Right lobe of liver (tissue), 6 donors: ENCODE data around the gene MYCBP2. TPM values are rescaled to one million over a fixed set of nuclear protein-coding genes. Genes with fewer than 3 reads are reported as not detected.

Experiments
- ATAC-seq, 4 donors: fragments of 200-7000 bp; cut with Tn5 transposase; one replicate each; pipeline ENCODE4 v1.9.1; 2020; ENCODE audit warnings: mild to moderate bottlenecking in 4 of 4, moderate library complexity in 4 of 4
- DNase-seq, 3 donors: peaks; one replicate each; pipeline ENCODE4 v3.0.0-alpha.2; 2020
- H3K27ac ChIP-seq, 3 donors: fragments of 200-600 bp; one replicate each; pipeline ENCODE4 v1.8.0; 2022
- H3K27me3 ChIP-seq, 2 donors: fragments of 200-600 bp; one replicate each; pipeline ENCODE4 v1.8.0; 2022
- H3K36me3 ChIP-seq, 4 donors: fragments of 200-600 bp; sonication (generic) in 1 of 4; one replicate each; pipeline versions ENCODE4 v1.5.1 to v1.8.0; 2017 to 2022; ENCODE audit warnings: control low read depth in 1 of 4
- H3K4me1 ChIP-seq, 4 donors: fragments of 200-600 bp; sonication (generic) in 1 of 4; one replicate each; pipeline versions ENCODE4 v1.5.1 to v1.8.0; 2017 to 2022; ENCODE audit warnings: control low read depth in 1 of 4
- H3K4me3 ChIP-seq, 3 donors: fragments of 200-600 bp; one replicate each; pipeline ENCODE4 v1.8.0; 2022
- H3K9me3 ChIP-seq, 4 donors: fragments of 200-600 bp; sonication (generic) in 1 of 4; one replicate each; pipeline versions ENCODE4 v1.5.1 to v1.8.0; 2017 to 2022; ENCODE audit warnings: control low read depth in 1 of 4
- POLR2A ChIP-seq: fragments of 450-650 bp; IDR thresholded peaks from one replicate; pipeline ENCODE4 v1.6.1; 2017; ENCODE audit warnings: antibody characterized with exemption, mild to moderate bottlenecking
- WGBS: methylation state at CpG from one replicate; pipeline ENCODE4 v1.1.6; 2018; ENCODE audit warnings: low coverage, low lambda C conversion rate; ENCODE audit not compliant: insufficient coverage; ENCODE audit errors: missing lambda C conversion rate; 5-methylcytosine and 5-hydroxymethylcytosine counted together
- intact Hi-C, 2 donors: fragments of 100-400 bp; cut with DNase I; formaldehyde crosslinking; loops; one replicate each; pipeline versions ENCODE4 v1.11.2 to v1.14.1; 2022
- total RNA-seq, 6 experiments: library from RNA; depleted of rRNA in 2 of 6; stranded (reverse); fragments of >200 nt in 2 of 6; fragmentation: NEBNext Ultra II Directional in 3 of 6; extraction: Animal tissue kit (Norgen Biotek cat#: 25700) in 3 of 6; gene quantifications; one replicate each; pipeline versions ENCODE4 v1.1.0 to v1.2.4, GENCODE V29; 2016 to 2023
- TF ChIP-seq, protein P1 (sequence below), 4 donors: fragments of 200-600 bp in 3 of 4; fragments of 450-650 bp in 1 of 4; IDR thresholded peaks; one replicate each; pipeline versions ENCODE4 v1.5.1 to v1.8.0; 2016 to 2022; ENCODE audit warnings: antibody characterized with exemption in 4 of 4, mild to moderate bottlenecking in 2 of 4
- donor health status: DM: no; HTN: yes; CAD: no.
- donor health status: DM: no; HTN: no; CAD: no.
- donor health status: DM: no; HTN: no; CAD: no.
- donor health status: DM: no; HTN: yes; CAD: no.
- donor health status: DM: no; HTN: yes; CAD: no.

The MYCBP2 gene
- total RNA-seq, 6 experiments from 2014 or later, result 27.8 to 50.1 (median 43.2) TPM

DNA sequence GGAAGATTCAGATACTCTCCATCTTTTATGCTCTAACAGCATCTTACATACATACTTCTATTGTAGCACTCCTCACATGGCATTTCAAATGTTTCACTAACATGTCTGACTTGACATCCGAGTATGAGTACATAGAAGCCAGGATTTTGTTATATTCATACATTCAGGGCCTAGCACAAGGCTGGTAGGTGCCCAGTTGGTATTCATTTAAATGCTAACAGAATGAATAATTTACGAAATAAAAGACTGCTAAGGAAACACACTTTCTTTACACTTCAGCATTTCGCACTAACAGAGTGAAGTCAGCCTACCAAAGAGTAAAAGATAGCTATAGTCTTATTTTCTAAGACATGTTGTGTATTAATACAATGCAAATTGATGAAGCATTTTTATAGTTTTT is 232.1 kb downstream of the MYCBP2 start:
- DNase-seq (no peak), ATAC-seq (no peak)
- peaks cover 0 to 37% (median 8%) of the 10 kb centered on the region in 4 donors for H3K36me3 ChIP-seq
- intact Hi-C loops, result no loop called here
- H3K27me3 ChIP-seq, result no peaks in the 10 kb centered on the region
- 98% methylated on average over 3 of the region's 3 CpGs for WGBS
- no peak overlapping the region for H3K27ac ChIP-seq
- H3K4me3 ChIP-seq, result no peak overlapping the region
- TF ChIP-seq, protein P1, sequence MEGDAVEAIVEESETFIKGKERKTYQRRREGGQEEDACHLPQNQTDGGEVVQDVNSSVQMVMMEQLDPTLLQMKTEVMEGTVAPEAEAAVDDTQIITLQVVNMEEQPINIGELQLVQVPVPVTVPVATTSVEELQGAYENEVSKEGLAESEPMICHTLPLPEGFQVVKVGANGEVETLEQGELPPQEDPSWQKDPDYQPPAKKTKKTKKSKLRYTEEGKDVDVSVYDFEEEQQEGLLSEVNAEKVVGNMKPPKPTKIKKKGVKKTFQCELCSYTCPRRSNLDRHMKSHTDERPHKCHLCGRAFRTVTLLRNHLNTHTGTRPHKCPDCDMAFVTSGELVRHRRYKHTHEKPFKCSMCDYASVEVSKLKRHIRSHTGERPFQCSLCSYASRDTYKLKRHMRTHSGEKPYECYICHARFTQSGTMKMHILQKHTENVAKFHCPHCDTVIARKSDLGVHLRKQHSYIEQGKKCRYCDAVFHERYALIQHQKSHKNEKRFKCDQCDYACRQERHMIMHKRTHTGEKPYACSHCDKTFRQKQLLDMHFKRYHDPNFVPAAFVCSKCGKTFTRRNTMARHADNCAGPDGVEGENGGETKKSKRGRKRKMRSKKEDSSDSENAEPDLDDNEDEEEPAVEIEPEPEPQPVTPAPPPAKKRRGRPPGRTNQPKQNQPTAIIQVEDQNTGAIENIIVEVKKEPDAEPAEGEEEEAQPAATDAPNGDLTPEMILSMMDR (IDR thresholded peaks at IDR 0.05), result no peak
- no peak for TF ChIP-seq POLR2A
- H3K4me1 ChIP-seq, result no peaks in the 10 kb centered on the region
- no peaks in the 10 kb centered on the region for H3K9me3 ChIP-seq

DNA sequence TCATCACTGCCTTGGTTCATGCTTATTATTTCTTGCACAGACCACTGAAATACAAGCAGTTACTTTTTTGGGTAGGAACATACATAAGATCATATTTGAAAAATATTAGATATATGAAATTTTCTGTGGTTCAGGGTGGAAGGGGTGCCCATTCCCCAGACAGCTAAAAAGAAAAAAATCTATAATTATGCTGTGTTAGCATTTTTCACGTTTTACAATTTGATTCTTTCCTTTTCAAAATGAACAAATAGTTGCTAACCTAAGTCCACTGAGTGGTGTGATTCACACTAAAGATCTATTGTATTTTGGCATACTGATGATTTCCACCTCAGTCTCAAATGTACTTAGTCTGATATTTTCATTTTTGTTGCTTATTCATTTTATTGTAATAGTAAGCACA is 233.2 kb downstream of the MYCBP2 start:
- H3K36me3 ChIP-seq, result peaks cover 0 to 36% (median 7%) of the 10 kb centered on the region in 4 donors
- intact Hi-C loops, result no loop called here
- no peak overlapping the region for H3K4me3 ChIP-seq
- TF ChIP-seq, protein P1 (IDR thresholded peaks at IDR 0.05), result no peak
- TF ChIP-seq POLR2A, result no peak
- no peak for ATAC-seq
- no peak for DNase-seq
- no peaks in the 10 kb centered on the region for H3K9me3 ChIP-seq
- no peak overlapping the region for H3K27ac ChIP-seq
- H3K27me3 ChIP-seq, result no peaks in the 10 kb centered on the region
- H3K4me1 ChIP-seq, result no peaks in the 10 kb centered on the region
- WGBS, result 44% methylated on average over 1 of the region's 1 CpG

DNA sequence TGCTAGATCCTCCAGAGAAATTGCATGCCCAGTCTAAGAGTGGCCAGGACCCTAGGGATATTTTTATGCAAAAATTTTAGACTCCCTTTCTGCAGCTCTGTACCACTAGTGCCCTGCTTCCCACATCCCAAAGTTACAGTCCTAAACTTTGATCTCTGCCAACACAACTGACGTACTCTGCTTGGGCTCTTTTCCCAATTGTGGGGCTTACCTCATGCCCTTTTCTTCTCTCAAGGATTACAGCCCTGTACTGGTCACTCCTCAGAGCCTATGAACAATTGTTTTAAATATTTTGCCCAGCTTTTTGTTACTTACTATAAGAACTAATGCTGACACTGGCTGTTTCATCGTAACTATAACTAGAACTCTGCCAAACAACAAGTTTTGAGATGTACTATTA is 242.1 kb downstream of the MYCBP2 start:
- ATAC-seq, result no peak
- WGBS, result 89% methylated on average over 2 of the region's 2 CpGs

DNA sequence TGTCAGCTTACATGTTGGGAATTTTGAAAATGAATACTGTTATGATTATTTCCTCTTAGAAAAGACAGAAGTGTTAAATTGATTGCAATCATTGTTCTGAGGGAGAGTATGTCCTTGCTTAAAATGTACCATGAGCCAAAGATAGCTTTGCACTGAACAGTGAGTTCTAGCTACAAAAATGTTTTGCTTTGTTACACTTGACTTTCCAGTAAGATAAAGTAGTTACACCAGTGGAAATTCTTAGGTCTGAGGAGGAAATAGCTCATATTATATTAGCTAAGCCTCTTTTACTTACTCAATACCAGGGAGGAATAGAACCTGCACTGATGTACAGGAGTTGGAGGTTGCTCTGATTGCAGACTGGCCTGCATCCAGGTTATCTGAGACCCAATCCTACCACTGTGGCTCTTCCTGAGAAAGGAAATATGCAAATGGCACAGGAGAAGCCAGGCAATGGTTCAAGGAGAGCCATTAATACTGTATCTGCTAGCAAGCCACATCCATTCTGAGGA is 246.9 kb downstream of the MYCBP2 start:
- no peak for TF ChIP-seq POLR2A
- TF ChIP-seq, protein P1 (IDR thresholded peaks at IDR 0.05), result no peak

More for the DNA sequence above, 242.1 kb downstream of the MYCBP2 start:
- H3K27ac ChIP-seq, result no peak overlapping the region
- TF ChIP-seq POLR2A, result no peak
- TF ChIP-seq, protein P1 (IDR thresholded peaks at IDR 0.05), result no peak
- no peak for DNase-seq
- H3K27me3 ChIP-seq, result no peaks in the 10 kb centered on the region
- peaks cover 0 to 36% (median 0%) of the 10 kb centered on the region in 4 donors for H3K36me3 ChIP-seq
- H3K4me3 ChIP-seq, result no peak overlapping the region
- no peaks in the 10 kb centered on the region for H3K4me1 ChIP-seq
- H3K9me3 ChIP-seq, result no peaks in the 10 kb centered on the region
- intact Hi-C loops, result no loop called here

DNA sequence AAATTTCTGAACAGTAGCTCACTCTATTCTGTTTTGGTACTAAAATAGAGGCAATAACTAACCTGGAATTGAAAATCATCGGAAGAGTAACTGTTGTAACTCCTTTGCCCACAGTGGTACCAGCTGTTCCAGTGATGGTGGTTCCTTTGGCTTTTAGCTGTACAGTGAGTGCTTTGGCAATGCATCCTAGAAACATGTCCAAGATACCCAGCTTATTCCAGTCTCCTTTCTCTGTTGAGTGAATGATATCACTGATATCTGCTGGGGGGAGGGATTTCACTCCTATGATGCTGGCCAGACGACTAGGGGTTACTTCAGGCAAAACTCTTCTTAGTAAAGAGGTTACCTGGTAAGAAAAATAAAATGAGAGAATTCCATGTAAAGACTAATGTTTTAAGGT is 259.4 kb downstream of the MYCBP2 start:
- peaks cover 0 to 29% (median 8%) of the 10 kb centered on the region in 4 donors for H3K36me3 ChIP-seq
- no peak for DNase-seq

More for the DNA sequence above, 246.9 kb downstream of the MYCBP2 start:
- DNase-seq (no peak), ATAC-seq (no peak)
- Histone ChIP-seq H3K36me3 (peaks cover 0 to 60% (median 6%) of the 10 kb centered on the region in 4 donors), H3K27ac (no peak overlapping the region), H3K4me1 (no peaks in the 10 kb centered on the region), H3K4me3 (no peak overlapping the region), H3K27me3 (no peaks in the 10 kb centered on the region), H3K9me3 (no peaks in the 10 kb centered on the region)
- intact Hi-C loops, result no loop called here

More for the DNA sequence above, 259.4 kb downstream of the MYCBP2 start:
- H3K4me3 ChIP-seq, result no peak overlapping the region
- WGBS, result 100% methylated on average over 2 of the region's 2 CpGs
- no peak overlapping the region for H3K27ac ChIP-seq
- intact Hi-C loops, result no loop called here
- no peaks in the 10 kb centered on the region for H3K4me1 ChIP-seq
- H3K9me3 ChIP-seq, result no peaks in the 10 kb centered on the region
- no peaks in the 10 kb centered on the region for H3K27me3 ChIP-seq
- TF ChIP-seq POLR2A, result no peak
- TF ChIP-seq, protein P1 (IDR thresholded peaks at IDR 0.05), result no peak
- ATAC-seq, result no peak
